ENCODE measurements around the gene CLEC4G.

Gene CLEC4G

GRCh38 chr19:7730286-7731217 lies 1.4 kb downstream of the CLEC4G start:
- no peaks in the 10 kb centered on the region for H3K36me3 ChIP-seq (ENCODE audit: insufficient read depth, low read length)
- H3K4me3 ChIP-seq (ENCODE audit: low read length), result no peak overlapping the region

GRCh38 chr19:7729831-7730285 lies 2.1 kb downstream of the CLEC4G start:
- H2AFZ ChIP-seq (ENCODE audit: low read depth, low read length), result no peak overlapping the region
- no peak overlapping the region for H3K4me3 ChIP-seq (ENCODE audit: low read length)

More at GRCh38 chr19:7730286-7731217, 1.4 kb downstream of the CLEC4G start:
- Histone ChIP-seq H3K27me3 (ENCODE audit: insufficient read depth, low read length) (peaks cover 57% of the 10 kb centered on the region), H3K4me1 (ENCODE audit: insufficient read depth, low read length) (no peaks in the 10 kb centered on the region), H3K9me3 (ENCODE audit: low read length) (no peaks in the 10 kb centered on the region), H2AFZ (ENCODE audit: low read depth, low read length) (no peak overlapping the region)

GRCh38 chr19:7729211-7729610 lies 2.7 kb downstream of the CLEC4G start:
- no peaks in the 10 kb centered on the region for H3K36me3 ChIP-seq (ENCODE audit: insufficient read depth, low read length)
- no peaks in the 10 kb centered on the region for H3K9me3 ChIP-seq (ENCODE audit: low read length)
- H3K27me3 ChIP-seq (ENCODE audit: insufficient read depth, low read length), result peaks cover 57% of the 10 kb centered on the region
- no peak overlapping the region for H2AFZ ChIP-seq (ENCODE audit: low read depth, low read length)
- H3K4me3 ChIP-seq (ENCODE audit: low read length), result no peak overlapping the region
- H3K4me1 ChIP-seq (ENCODE audit: insufficient read depth, low read length), result no peaks in the 10 kb centered on the region

More at GRCh38 chr19:7729831-7730285, 2.1 kb downstream of the CLEC4G start:
- Histone ChIP-seq H3K9me3 (ENCODE audit: low read length) (no peaks in the 10 kb centered on the region), H3K4me1 (ENCODE audit: insufficient read depth, low read length) (no peaks in the 10 kb centered on the region), H3K27me3 (ENCODE audit: insufficient read depth, low read length) (peaks cover 57% of the 10 kb centered on the region), H3K36me3 (ENCODE audit: insufficient read depth, low read length) (no peaks in the 10 kb centered on the region)

- no peaks in the 10 kb centered on the region for H3K9me3 ChIP-seq (ENCODE audit: low read length)
- H3K36me3 ChIP-seq (ENCODE audit: insufficient read depth, low read length), result no peaks in the 10 kb centered on the region
- no peak overlapping the region for H2AFZ ChIP-seq (ENCODE audit: low read depth, low read length)
- H3K4me1 ChIP-seq (ENCODE audit: insufficient read depth, low read length), result no peaks in the 10 kb centered on the region
- H3K27me3 ChIP-seq (ENCODE audit: insufficient read depth, low read length), result peaks cover 42% of the 10 kb centered on the region
- H3K4me3 ChIP-seq (ENCODE audit: low read length), result no peak overlapping the region
Observed at GRCh38 chr19:7725791-7726190, 6.1 kb downstream of the CLEC4G start.

GRCh38 chr19:7722231-7722651 lies 9.7 kb downstream of the CLEC4G start:
- Histone ChIP-seq H3K9me3 (ENCODE audit: low read length) (no peaks in the 10 kb centered on the region), H3K4me3 (ENCODE audit: low read length) (no peak overlapping the region), H3K4me1 (ENCODE audit: insufficient read depth, low read length) (no peaks in the 10 kb centered on the region), H2AFZ (ENCODE audit: low read depth, low read length) (no peak overlapping the region), H3K27me3 (ENCODE audit: insufficient read depth, low read length) (peaks cover 7% of the 10 kb centered on the region), H3K36me3 (ENCODE audit: insufficient read depth, low read length) (no peaks in the 10 kb centered on the region)

GRCh38 chr19:7720351-7720750 lies 11.6 kb downstream of the CLEC4G start:
- Histone ChIP-seq H3K27me3 (ENCODE audit: insufficient read depth, low read length) (peaks cover 4% of the 10 kb centered on the region), H2AFZ (ENCODE audit: low read depth, low read length) (no peak overlapping the region), H3K9me3 (ENCODE audit: low read length) (peaks cover 1% of the 10 kb centered on the region), H3K4me3 (ENCODE audit: low read length) (no peak overlapping the region), H3K4me1 (ENCODE audit: insufficient read depth, low read length) (no peaks in the 10 kb centered on the region), H3K36me3 (ENCODE audit: insufficient read depth, low read length) (no peaks in the 10 kb centered on the region)

- Histone ChIP-seq H3K9me3 (ENCODE audit: low read length) (peaks cover 1% of the 10 kb centered on the region), H3K4me1 (ENCODE audit: insufficient read depth, low read length) (no peaks in the 10 kb centered on the region), H3K4me3 (ENCODE audit: low read length) (no peak overlapping the region), H3K36me3 (ENCODE audit: insufficient read depth, low read length) (no peaks in the 10 kb centered on the region), H2AFZ (ENCODE audit: low read depth, low read length) (no peak overlapping the region), H3K27me3 (ENCODE audit: insufficient read depth, low read length) (peaks cover 4% of the 10 kb centered on the region)
Observed at GRCh38 chr19:7718668-7719067, 13.2 kb downstream of the CLEC4G start.

- Histone ChIP-seq H2AFZ (ENCODE audit: low read depth, low read length) (no peak overlapping the region), H3K9me3 (ENCODE audit: low read length) (peaks cover 1% of the 10 kb centered on the region), H3K4me3 (ENCODE audit: low read length) (no peak overlapping the region), H3K36me3 (ENCODE audit: insufficient read depth, low read length) (no peaks in the 10 kb centered on the region), H3K27me3 (ENCODE audit: insufficient read depth, low read length) (no peaks in the 10 kb centered on the region), H3K4me1 (ENCODE audit: insufficient read depth, low read length) (no peaks in the 10 kb centered on the region)
Observed at GRCh38 chr19:7716762-7717161, 15.1 kb downstream of the CLEC4G start.

GRCh38 chr19:7715671-7716070 lies 16.2 kb downstream of the CLEC4G start:
- no peak overlapping the region for H3K4me3 ChIP-seq (ENCODE audit: low read length)
- H3K4me1 ChIP-seq (ENCODE audit: insufficient read depth, low read length), result no peaks in the 10 kb centered on the region
- H2AFZ ChIP-seq (ENCODE audit: low read depth, low read length), result no peak overlapping the region
- H3K27me3 ChIP-seq (ENCODE audit: insufficient read depth, low read length), result no peaks in the 10 kb centered on the region
- no peaks in the 10 kb centered on the region for H3K36me3 ChIP-seq (ENCODE audit: insufficient read depth, low read length)
- peaks cover 1% of the 10 kb centered on the region for H3K9me3 ChIP-seq (ENCODE audit: low read length)

GRCh38 chr19:7710616-7711015 lies 21.3 kb downstream of the CLEC4G start:
- Histone ChIP-seq H3K4me3 (ENCODE audit: low read length) (no peak overlapping the region), H3K4me1 (ENCODE audit: insufficient read depth, low read length) (no peaks in the 10 kb centered on the region), H3K36me3 (ENCODE audit: insufficient read depth, low read length) (no peaks in the 10 kb centered on the region), H3K27me3 (ENCODE audit: insufficient read depth, low read length) (peaks cover 4% of the 10 kb centered on the region), H2AFZ (ENCODE audit: low read depth, low read length) (no peak overlapping the region), H3K9me3 (ENCODE audit: low read length) (no peaks in the 10 kb centered on the region)

- Histone ChIP-seq H3K4me1 (ENCODE audit: insufficient read depth, low read length) (no peaks in the 10 kb centered on the region), H3K36me3 (ENCODE audit: insufficient read depth, low read length) (no peaks in the 10 kb centered on the region), H2AFZ (ENCODE audit: low read depth, low read length) (no peak overlapping the region), H3K9me3 (ENCODE audit: low read length) (no peaks in the 10 kb centered on the region), H3K27me3 (ENCODE audit: insufficient read depth, low read length) (peaks cover 4% of the 10 kb centered on the region), H3K4me3 (ENCODE audit: low read length) (no peak overlapping the region)
Observed at GRCh38 chr19:7709932-7710460, 21.9 kb downstream of the CLEC4G start.

- Histone ChIP-seq H2AFZ (ENCODE audit: low read depth, low read length) (no peak overlapping the region), H3K4me1 (ENCODE audit: insufficient read depth, low read length) (no peaks in the 10 kb centered on the region), H3K4me3 (ENCODE audit: low read length) (no peak overlapping the region), H3K9me3 (ENCODE audit: low read length) (peaks cover 1% of the 10 kb centered on the region), H3K36me3 (ENCODE audit: insufficient read depth, low read length) (no peaks in the 10 kb centered on the region), H3K27me3 (ENCODE audit: insufficient read depth, low read length) (peaks cover 4% of the 10 kb centered on the region)
Observed at GRCh38 chr19:7706955-7707456, 24.9 kb downstream of the CLEC4G start.

GRCh38 chr19:7706188-7706954 lies 25.5 kb downstream of the CLEC4G start:
- no peak overlapping the region for H3K4me3 ChIP-seq (ENCODE audit: low read length)
- H3K4me1 ChIP-seq (ENCODE audit: insufficient read depth, low read length), result no peaks in the 10 kb centered on the region

More at GRCh38 chr19:7706188-7706954, 25.5 kb downstream of the CLEC4G start:
- Histone ChIP-seq H3K27me3 (ENCODE audit: insufficient read depth, low read length) (peaks cover 4% of the 10 kb centered on the region), H3K9me3 (ENCODE audit: low read length) (peaks cover 1% of the 10 kb centered on the region), H2AFZ (ENCODE audit: low read depth, low read length) (no peak overlapping the region), H3K36me3 (ENCODE audit: insufficient read depth, low read length) (no peaks in the 10 kb centered on the region)
